Suprapubic skin (tissue), 4 donors: ENCODE measurements around the gene SLC25A46. TPM values are rescaled to one million over a fixed set of nuclear protein-coding genes. Genes with fewer than 3 reads are reported as not detected.

Experiments
- DNase-seq, 2 donors: peaks; one replicate each; pipeline ENCODE4 v3.0.0-alpha.2; 2019; ENCODE audit warnings: low spot score in 2 of 2
- H3K27ac ChIP-seq: fragments of 200-600 bp; sonication (generic); one replicate; pipeline ENCODE4 v1.5.1; 2019
- H3K27me3 ChIP-seq: fragments of 200-600 bp; sonication (generic); one replicate; pipeline ENCODE4 v1.5.1; 2019
- H3K36me3 ChIP-seq: fragments of 200-600 bp; sonication (generic); one replicate; pipeline ENCODE4 v1.5.1; 2019
- H3K4me1 ChIP-seq: fragments of 200-600 bp; sonication (generic); one replicate; pipeline ENCODE4 v1.5.1; 2019
- H3K4me3 ChIP-seq: fragments of 200-600 bp; sonication (generic); one replicate; pipeline ENCODE4 v1.5.1; 2019; ENCODE audit warnings: mild to moderate bottlenecking
- H3K9me3 ChIP-seq: fragments of 200-600 bp; sonication (generic); one replicate; pipeline ENCODE4 v1.5.1; 2019
- CTCF ChIP-seq, 2 donors: fragments of 200-600 bp in 1 of 2; fragments of 450-650 bp in 1 of 2; sonication (generic) in 1 of 2; IDR thresholded peaks; one replicate each; pipeline ENCODE4 v1.5.1; 2016 to 2019; ENCODE audit warnings: antibody characterized with exemption in 2 of 2, mild to moderate bottlenecking in 1 of 2, moderate library complexity in 1 of 2
- POLR2A ChIP-seq, 2 donors: fragments of 450-650 bp; IDR thresholded peaks; one replicate each; pipeline ENCODE4 v1.6.1; 2017; ENCODE audit warnings: antibody characterized with exemption in 2 of 2, mild to moderate bottlenecking in 2 of 2, moderate library complexity in 2 of 2
- POLR2AphosphoS5 ChIP-seq, 3 donors: sonication (generic); formaldehyde crosslinking; IDR thresholded peaks; one replicate each; pipeline ENCODE4 v1.6.1; 2017; ENCODE audit warnings: antibody characterized with exemption in 3 of 3
- WGBS: methylation state at CpG from one replicate; pipeline ENCODE4 v1.1.5; 2018; 5-methylcytosine and 5-hydroxymethylcytosine counted together
- total RNA-seq, 4 donors: library from RNA; depleted of rRNA; stranded (reverse); fragments of >200 nt; gene quantifications; one replicate each; pipeline ENCODE4 v1.1.0, GENCODE V29; 2016

The SLC25A46 gene
- total RNA-seq, 4 donors from 2014 or later: 27.8 to 46.4 (median 45.4) TPM

GRCh38 chr5:110809006-110809405 lies 70.2 kb downstream of the SLC25A46 start:
- Histone ChIP-seq H3K4me3 (no peak overlapping the region), H3K9me3 (no peaks in the 10 kb centered on the region), H3K4me1 (no peaks in the 10 kb centered on the region), H3K27ac (no peak overlapping the region), H3K27me3 (no peaks in the 10 kb centered on the region), H3K36me3 (no peaks in the 10 kb centered on the region)
- TF ChIP-seq CTCF (IDR thresholded peaks at IDR 0.05) (no peak), POLR2A (IDR thresholded peaks at IDR 0.05) (no peak), POLR2AphosphoS5 (IDR thresholded peaks at IDR 0.05) (no peak)
- WGBS: 100% methylated on average over 1 of the region's 1 CpG
- DNase-seq: no peak

Other genes starting within 250 kb of the SLC25A46 start
- gene TMEM232, start 12.3 kb upstream of the SLC25A46 start, total RNA-seq: 1 to 10 TPM in 1 of 4 donors, under 1 TPM in 3; 0.76 to 1.9 (median 0.98) TPM